Astrocyte (in vitro differentiated cells and primary cell): ENCODE measurements around the gene MCUB. TPM values are rescaled to one million over a fixed set of nuclear protein-coding genes. Genes with fewer than 3 reads are reported as not detected.

Source experiments
- DNase-seq: peaks from one replicate; pipeline ENCODE4 v3.0.0-alpha.2; 2010; ENCODE audit warnings: low read depth
- FAIRE-seq: peaks from 2 replicates; lab custom pipeline; 2011; peaks lifted over from hg19 to GRCh38; lab: Jason Lieb, UNC
- H2AFZ ChIP-seq: 2 replicates; pipeline ENCODE4 v1.6.0; 2012; ENCODE audit warnings: low read depth, low read length, inconsistent platforms
- H3K27ac ChIP-seq: 2 replicates; pipeline ENCODE4 v1.5.1; 2011; ENCODE audit warnings: low read depth, low read length, inconsistent platforms
- H3K27me3 ChIP-seq: 2 replicates; pipeline ENCODE4 v1.6.0; 2011; ENCODE audit warnings: low read length, inconsistent platforms; ENCODE audit not compliant: insufficient read depth
- H3K36me3 ChIP-seq: 2 replicates; pipeline ENCODE4 v1.5.1; 2011; ENCODE audit warnings: low read length, inconsistent platforms; ENCODE audit not compliant: insufficient read depth
- H3K4me1 ChIP-seq: 2 replicates; pipeline ENCODE4 v1.5.1; 2011; ENCODE audit warnings: low read length, inconsistent platforms; ENCODE audit not compliant: insufficient read depth
- H3K4me2 ChIP-seq: 2 replicates; pipeline ENCODE4 v1.6.0; 2012; ENCODE audit warnings: low read length, inconsistent platforms
- H3K4me3 ChIP-seq: 2 replicates; pipeline ENCODE4 v1.5.1; 2011; ENCODE audit warnings: low read depth, mild to moderate bottlenecking, low read length, inconsistent platforms; ENCODE audit not compliant: insufficient read depth
- H3K79me2 ChIP-seq: 2 replicates; pipeline ENCODE4 v1.6.0; 2012; ENCODE audit warnings: mild to moderate bottlenecking, low read length, inconsistent platforms; ENCODE audit not compliant: insufficient read depth
- H3K9ac ChIP-seq: 2 replicates; pipeline ENCODE4 v1.6.0; 2012; ENCODE audit warnings: mild to moderate bottlenecking, low read length, inconsistent platforms
- H3K9me3 ChIP-seq: 2 replicates; pipeline ENCODE4 v1.5.1; 2012; ENCODE audit warnings: low read depth, mild to moderate bottlenecking, low read length, inconsistent platforms; ENCODE audit not compliant: insufficient read depth
- H4K20me1 ChIP-seq: 2 replicates; pipeline ENCODE4 v1.6.0; 2012; ENCODE audit warnings: low read length, inconsistent platforms; ENCODE audit not compliant: insufficient read depth
- H3K27ac Mint-ChIP-seq: one replicate; pipeline ENCODE4 v1.8.0; 2021; ENCODE audit warnings: mild to moderate bottlenecking, mixed read lengths; ENCODE audit not compliant: unreplicated experiment
- H3K27me3 Mint-ChIP-seq: one replicate; pipeline ENCODE4 v1.8.0; 2021; ENCODE audit warnings: low read depth, mixed read lengths; ENCODE audit not compliant: unreplicated experiment
- H3K36me3 Mint-ChIP-seq: one replicate; pipeline ENCODE4 v1.8.0; 2021; ENCODE audit warnings: low read depth, mixed read lengths; ENCODE audit not compliant: unreplicated experiment
- H3K4me1 Mint-ChIP-seq: one replicate; pipeline ENCODE4 v1.8.0; 2021; ENCODE audit warnings: low read depth, mixed read lengths; ENCODE audit not compliant: unreplicated experiment
- H3K4me3 Mint-ChIP-seq: one replicate; pipeline ENCODE4 v1.8.0; 2021; ENCODE audit warnings: mild to moderate bottlenecking, moderate library complexity, mixed read lengths; ENCODE audit not compliant: unreplicated experiment
- H3K9me3 Mint-ChIP-seq: one replicate; pipeline ENCODE4 v1.8.0; 2021; ENCODE audit warnings: mild to moderate bottlenecking, mixed read lengths; ENCODE audit not compliant: unreplicated experiment
- CTCF ChIP-seq: IDR thresholded peaks from 2 replicates; pipeline ENCODE4 v1.5.1; 2011; ENCODE audit warnings: low read depth, mild to moderate bottlenecking, inconsistent platforms, low read length, moderate library complexity; ENCODE audit not compliant: insufficient read depth
- EZH2 ChIP-seq: IDR thresholded peaks from 2 replicates; pipeline ENCODE4 v1.6.1; 2012; ENCODE audit warnings: mild to moderate bottlenecking, low read length, inconsistent platforms; ENCODE audit not compliant: insufficient read depth
- total RNA-seq: library from RNA; stranded (reverse); gene quantifications from 2 replicates; pipeline ENCODE4 v1.2.1, GENCODE V29; 2021

Gene MCUB
- total RNA-seq, 1 donor from 2014 or later = 12.6 TPM

GRCh38 chr4:109729117-109729717, 169.2 kb downstream of the MCUB start:
- H3K79me2 ChIP-seq = peaks cover 25% of the 10 kb centered on the region
- H3K27ac ChIP-seq = no peak overlapping the region

GRCh38 chr4:109729718-109730618, 169.9 kb downstream of the MCUB start, which contains the start of gene PLA2G12A:
Gene PLA2G12A, minus strand, starts transcription at chr4:109730070. Its CDS starts 261 bp downstream, at chr4:109729809.
- no peaks in the 10 kb centered on the region for H3K9me3 ChIP-seq
- peak within 1 kb of the TSS; percentile 56 for H3K27ac ChIP-seq
- H3K36me3 Mint-ChIP-seq = no peaks in the 10 kb centered on the region
- peak within 1 kb of the TSS; percentile 85 for H3K9ac ChIP-seq
- peaks cover 8% of the 10 kb centered on the region for H3K4me1 ChIP-seq
- H3K4me2 ChIP-seq = peak within 1 kb of the TSS; percentile 96
- no peaks in the 10 kb centered on the region for H3K9me3 Mint-ChIP-seq
- no peak for TF ChIP-seq EZH2
- H3K27me3 Mint-ChIP-seq = no peaks in the 10 kb centered on the region
- H3K27me3 ChIP-seq = no peaks in the 10 kb centered on the region
- no peaks in the 10 kb centered on the region for H4K20me1 ChIP-seq
- H3K79me2 ChIP-seq = peaks cover 21% of the 10 kb centered on the region
- H3K4me1 Mint-ChIP-seq = peaks cover 4% of the 10 kb centered on the region
- H3K36me3 ChIP-seq = no peaks in the 10 kb centered on the region
- peak within 1 kb of the TSS; percentile 88 for H3K4me3 Mint-ChIP-seq
- DNase-seq = peak; percentile 40
- peak within 1 kb of the TSS; percentile 93 for H2AFZ ChIP-seq
- FAIRE-seq = no peak
- peak within 1 kb of the TSS; percentile 90 for H3K4me3 ChIP-seq
- peak within 1 kb of the TSS; percentile 74 for H3K27ac Mint-ChIP-seq

More at GRCh38 chr4:109729117-109729717, 169.2 kb downstream of the MCUB start:
- H4K20me1 ChIP-seq = no peaks in the 10 kb centered on the region
- no peaks in the 10 kb centered on the region for H3K36me3 ChIP-seq
- H3K4me3 ChIP-seq = peak overlapping the region; percentile 72
- Mint-ChIP-seq H3K9me3 (no peaks in the 10 kb centered on the region), H3K27ac (peak overlapping the region; percentile 27), H3K27me3 (no peaks in the 10 kb centered on the region), H3K4me3 (peak overlapping the region; percentile 88), H3K4me1 (peaks cover 4% of the 10 kb centered on the region), H3K36me3 (no peaks in the 10 kb centered on the region)
- FAIRE-seq = no peak
- peak overlapping the region; percentile 83 for H3K9ac ChIP-seq
- peaks cover 8% of the 10 kb centered on the region for H3K4me1 ChIP-seq
- no peaks in the 10 kb centered on the region for H3K9me3 ChIP-seq
- TF ChIP-seq EZH2 (no peak), CTCF (no peak)
- H3K27me3 ChIP-seq = no peaks in the 10 kb centered on the region
- H2AFZ ChIP-seq = peak overlapping the region; percentile 93
- H3K4me2 ChIP-seq = peak overlapping the region; percentile 83
- DNase-seq = no peak

GRCh38 chr4:109730619-109731545, 170.8 kb downstream of the MCUB start:
- H4K20me1 ChIP-seq = no peaks in the 10 kb centered on the region
- Mint-ChIP-seq H3K4me3 (peak overlapping the region; percentile 87), H3K4me1 (peaks cover 4% of the 10 kb centered on the region), H3K27me3 (no peaks in the 10 kb centered on the region), H3K27ac (peak overlapping the region; percentile 74), H3K36me3 (no peaks in the 10 kb centered on the region), H3K9me3 (no peaks in the 10 kb centered on the region)
- no peaks in the 10 kb centered on the region for H3K9me3 ChIP-seq
- TF ChIP-seq CTCF (no peak), EZH2 (no peak)
- peaks cover 20% of the 10 kb centered on the region for H3K79me2 ChIP-seq
- H3K4me3 ChIP-seq = peak overlapping the region; percentile 90
- H3K27ac ChIP-seq = peak overlapping the region; percentile 56
- FAIRE-seq (no peak), DNase-seq (peak; percentile 18)
- no peaks in the 10 kb centered on the region for H3K36me3 ChIP-seq
- no peaks in the 10 kb centered on the region for H3K27me3 ChIP-seq
- peaks cover 12% of the 10 kb centered on the region for H3K4me1 ChIP-seq
- H3K9ac ChIP-seq = peak overlapping the region; percentile 85
- H3K4me2 ChIP-seq = peak overlapping the region; percentile 96
- H2AFZ ChIP-seq = peak overlapping the region; percentile 93
